OCI-LY1 (cell line): ENCODE measurements around the gene JAM3.

Experiments used
- H2AFZ ChIP-seq: fragments of 200-600 bp; sonication (generic), shearing (Covaris generic); 2 replicates; pipeline ENCODE4 v1.6.0; 2014; ENCODE audit warnings: antibody characterized with exemption, mild to moderate bottlenecking, low read length
- H3F3A ChIP-seq: fragments of 200-600 bp; sonication (generic), shearing (Covaris generic); 2 replicates; pipeline ENCODE4 v1.6.0; 2014; ENCODE audit warnings: mild to moderate bottlenecking, antibody characterized with exemption, low read length, moderate library complexity; ENCODE audit not compliant: insufficient read depth
- H3K27ac ChIP-seq: fragments of 200-600 bp; sonication (generic); 2 replicates; pipeline ENCODE4 v1.5.1; 2014; ENCODE audit warnings: low read length, mixed run types, mild to moderate bottlenecking, low read depth; ENCODE audit not compliant: poor library complexity, severe bottlenecking
- H3K27me3 ChIP-seq: fragments of 200-600 bp; sonication (generic); 2 replicates; pipeline ENCODE4 v1.6.0; 2014; ENCODE audit warnings: antibody characterized with exemption, mild to moderate bottlenecking, low read length, moderate library complexity; ENCODE audit not compliant: insufficient read depth
- H3K36me3 ChIP-seq: fragments of 200-600 bp; sonication (generic); 2 replicates; pipeline ENCODE4 v1.6.1; 2014; ENCODE audit warnings: mild to moderate bottlenecking, antibody characterized with exemption, low read length, moderate library complexity, mixed read lengths; ENCODE audit not compliant: insufficient read depth
- H3K4me1 ChIP-seq: fragments of 200-600 bp; sonication (generic); 2 replicates; pipeline ENCODE4 v1.5.1; 2014; ENCODE audit warnings: mild to moderate bottlenecking, low read length, moderate library complexity; ENCODE audit not compliant: insufficient read depth, severe bottlenecking
- H3K4me2 ChIP-seq: fragments of 200-600 bp; sonication (generic), shearing (Covaris generic); 2 replicates; pipeline ENCODE4 v1.6.1; 2014; ENCODE audit warnings: low read length
- H3K4me3 ChIP-seq: fragments of 200-600 bp; sonication (generic); 2 replicates; pipeline ENCODE4 v1.5.1; 2014; ENCODE audit warnings: low read length, low read depth, mild to moderate bottlenecking, mixed read lengths; ENCODE audit not compliant: poor library complexity, severe bottlenecking
- H3K79me2 ChIP-seq: fragments of 200-600 bp; shearing (Covaris generic); 2 replicates; pipeline ENCODE4 v1.6.1; 2016; ENCODE audit warnings: mixed run types, low read length, mixed read lengths; ENCODE audit not compliant: insufficient read depth
- H3K9ac ChIP-seq: fragments of 200-600 bp; sonication (generic), shearing (Covaris generic); 2 replicates; pipeline ENCODE4 v1.6.1; 2014; ENCODE audit warnings: mild to moderate bottlenecking, low read length, mixed read lengths
- H3K9me2 ChIP-seq: fragments of 200-600 bp; sonication (generic), shearing (Covaris generic); 2 replicates; pipeline ENCODE4 v1.6.1; 2014; ENCODE audit warnings: low read depth, mild to moderate bottlenecking, low read length, mixed read lengths
- H3K9me3 ChIP-seq: fragments of 200-600 bp; shearing (Covaris generic); 2 replicates; pipeline ENCODE4 v1.6.1; 2014; ENCODE audit warnings: low read length, mixed read lengths
- H4K20me1 ChIP-seq: fragments of 200-600 bp; sonication (generic), shearing (Covaris generic); 2 replicates; pipeline ENCODE4 v1.6.0; 2016; ENCODE audit warnings: mild to moderate bottlenecking, low read length; ENCODE audit not compliant: insufficient read depth
- EZH2 ChIP-seq: fragments of 200-600 bp; sonication (generic), shearing (Covaris generic); IDR thresholded peaks from 2 replicates; pipeline ENCODE4 v1.8.0; 2017; ENCODE audit warnings: borderline replicate concordance, mixed run types, mild to moderate bottlenecking, antibody characterized with exemption, low read length, moderate library complexity, mixed read lengths
- TF ChIP-seq, protein P1 (sequence below): fragments of 200-600 bp; sonication (generic), shearing (Covaris generic); IDR thresholded peaks from 2 replicates; pipeline ENCODE4 v1.5.1; 2017; ENCODE audit warnings: mild to moderate bottlenecking, antibody characterized with exemption, low read length, moderate library complexity, mixed read lengths

JAM3 gene

DNA sequence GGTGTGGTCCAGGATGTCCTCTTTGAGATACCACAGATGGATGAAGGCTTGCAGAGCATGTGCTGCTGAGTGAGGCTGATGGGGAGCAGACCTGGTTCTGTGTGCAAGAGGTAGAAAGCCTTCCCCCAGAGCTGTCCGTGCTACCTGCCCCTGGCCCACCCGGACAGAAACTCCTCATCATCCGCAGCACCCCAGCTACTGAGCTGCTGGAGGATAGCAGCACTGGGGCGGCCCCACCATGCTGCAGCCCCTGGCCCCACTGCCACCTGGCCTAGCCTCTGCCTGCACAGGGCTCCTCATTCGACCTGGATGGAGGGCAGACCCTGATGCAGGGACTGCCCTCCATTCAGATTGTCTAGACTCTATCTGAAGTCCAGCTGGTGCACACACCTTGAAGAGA, 104.4 kb downstream of the JAM3 start:
- no peak overlapping the region for H3K4me3 ChIP-seq
- no peaks in the 10 kb centered on the region for H3K79me2 ChIP-seq
- H3K9me3 ChIP-seq: no peaks in the 10 kb centered on the region
- H3K9ac ChIP-seq: no peak overlapping the region
- no peak overlapping the region for H2AFZ ChIP-seq
- no peaks in the 10 kb centered on the region for H3F3A ChIP-seq
- no peak overlapping the region for H3K27ac ChIP-seq
- H3K9me2 ChIP-seq: no peaks in the 10 kb centered on the region
- peaks cover 96% of the 10 kb centered on the region for H3K36me3 ChIP-seq
- no peak overlapping the region for H3K4me2 ChIP-seq
- H3K4me1 ChIP-seq: no peaks in the 10 kb centered on the region
- H4K20me1 ChIP-seq: no peaks in the 10 kb centered on the region
- H3K27me3 ChIP-seq: no peaks in the 10 kb centered on the region
- no peak for TF ChIP-seq EZH2
- TF ChIP-seq, protein P1, sequence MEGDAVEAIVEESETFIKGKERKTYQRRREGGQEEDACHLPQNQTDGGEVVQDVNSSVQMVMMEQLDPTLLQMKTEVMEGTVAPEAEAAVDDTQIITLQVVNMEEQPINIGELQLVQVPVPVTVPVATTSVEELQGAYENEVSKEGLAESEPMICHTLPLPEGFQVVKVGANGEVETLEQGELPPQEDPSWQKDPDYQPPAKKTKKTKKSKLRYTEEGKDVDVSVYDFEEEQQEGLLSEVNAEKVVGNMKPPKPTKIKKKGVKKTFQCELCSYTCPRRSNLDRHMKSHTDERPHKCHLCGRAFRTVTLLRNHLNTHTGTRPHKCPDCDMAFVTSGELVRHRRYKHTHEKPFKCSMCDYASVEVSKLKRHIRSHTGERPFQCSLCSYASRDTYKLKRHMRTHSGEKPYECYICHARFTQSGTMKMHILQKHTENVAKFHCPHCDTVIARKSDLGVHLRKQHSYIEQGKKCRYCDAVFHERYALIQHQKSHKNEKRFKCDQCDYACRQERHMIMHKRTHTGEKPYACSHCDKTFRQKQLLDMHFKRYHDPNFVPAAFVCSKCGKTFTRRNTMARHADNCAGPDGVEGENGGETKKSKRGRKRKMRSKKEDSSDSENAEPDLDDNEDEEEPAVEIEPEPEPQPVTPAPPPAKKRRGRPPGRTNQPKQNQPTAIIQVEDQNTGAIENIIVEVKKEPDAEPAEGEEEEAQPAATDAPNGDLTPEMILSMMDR: no peak

DNA sequence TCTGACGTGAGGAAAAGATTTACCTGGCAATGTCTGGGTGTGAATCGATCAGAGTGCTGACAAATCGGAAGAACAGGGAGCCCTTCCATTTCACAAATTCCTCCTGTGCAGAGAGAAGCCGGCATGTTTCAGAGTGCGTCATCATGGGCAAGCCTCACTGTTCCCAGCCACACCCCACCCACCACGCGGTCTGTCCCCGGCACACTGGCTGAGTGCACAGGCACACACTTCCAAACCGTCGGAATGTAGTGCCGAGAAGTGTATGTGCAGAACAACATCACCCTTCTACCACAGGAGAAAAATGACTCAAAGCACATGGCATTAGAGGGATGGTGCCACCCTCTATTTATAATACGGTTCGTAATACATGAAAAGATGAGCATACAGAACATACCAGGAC, 107.4 kb downstream of the JAM3 start:
- Histone ChIP-seq H3K9ac (no peak overlapping the region), H3F3A (no peaks in the 10 kb centered on the region), H4K20me1 (no peaks in the 10 kb centered on the region), H3K36me3 (peaks cover 95% of the 10 kb centered on the region), H3K4me1 (no peaks in the 10 kb centered on the region), H3K27me3 (no peaks in the 10 kb centered on the region), H3K79me2 (no peaks in the 10 kb centered on the region), H3K9me2 (no peaks in the 10 kb centered on the region), H3K4me3 (no peak overlapping the region), H3K4me2 (no peak overlapping the region), H3K9me3 (no peaks in the 10 kb centered on the region), H2AFZ (no peak overlapping the region), H3K27ac (no peak overlapping the region)
- TF ChIP-seq EZH2: no peak
- TF ChIP-seq, protein P1: no peak

- H3K27me3 ChIP-seq: no peaks in the 10 kb centered on the region
- H3K4me3 ChIP-seq: no peak overlapping the region
- no peak overlapping the region for H3K9ac ChIP-seq
- H4K20me1 ChIP-seq: no peaks in the 10 kb centered on the region
- TF ChIP-seq, protein P1: no peak
- no peak for TF ChIP-seq EZH2
- H3K9me2 ChIP-seq: no peaks in the 10 kb centered on the region
- no peak overlapping the region for H3K4me2 ChIP-seq
- H3K79me2 ChIP-seq: no peaks in the 10 kb centered on the region
- H2AFZ ChIP-seq: no peak overlapping the region
- no peaks in the 10 kb centered on the region for H3K9me3 ChIP-seq
- H3F3A ChIP-seq: no peaks in the 10 kb centered on the region
- peaks cover 96% of the 10 kb centered on the region for H3K36me3 ChIP-seq
- no peak overlapping the region for H3K27ac ChIP-seq
- no peaks in the 10 kb centered on the region for H3K4me1 ChIP-seq
Measured at GRCh38 chr11:134178032-134178674, 109.3 kb downstream of the JAM3 start.
